GM13976 (cell line): ENCODE data around the gene APOBEC3B.

Experiments
- DNase-seq: peaks from one replicate; pipeline ENCODE4 v3.0.0; 2012; ENCODE audit warnings: low spot score
- CTCF ChIP-seq: IDR thresholded peaks from 2 replicates; pipeline ENCODE4 v1.5.1; 2012; ENCODE audit warnings: borderline replicate concordance, mild to moderate bottlenecking; ENCODE audit not compliant: insufficient read depth; ENCODE audit errors: extremely low read depth, missing control alignments, control extremely low read depth
- in situ Hi-C: fragments of 300-500 bp; cut with MboI; formaldehyde crosslinking; loops from one replicate; pipeline ENCODE4 v1.12.0; 2022; ENCODE audit warnings: low sequenced_read_pairs, mixed read lengths, inconsistent platforms; ENCODE audit not compliant: unreplicated experiment

APOBEC3B gene

GRCh38 chr22:38950527-38951295 lies 31.4 kb upstream of the APOBEC3B start:
- TF ChIP-seq CTCF, result no peak
- in situ Hi-C loops, result no loop called here
- no peak for DNase-seq

- in situ Hi-C loops, result no loop called here
- DNase-seq, result no peak
- no peak for TF ChIP-seq CTCF
Measured at GRCh38 chr22:38951734-38952133, 30.4 kb upstream of the APOBEC3B start.

- in situ Hi-C loops, result no loop called here
- DNase-seq, result no peak
- TF ChIP-seq CTCF, result no peak
Measured at GRCh38 chr22:38952281-38952993, 29.7 kb upstream of the APOBEC3B start.

GRCh38 chr22:38953091-38953490 lies 29.1 kb upstream of the APOBEC3B start:
- no peak for DNase-seq
- in situ Hi-C loops, result no loop called here
- no peak for TF ChIP-seq CTCF

GRCh38 chr22:38953577-38954413 lies 28.4 kb upstream of the APOBEC3B start:
- in situ Hi-C loops, result no loop called here
- DNase-seq, result peak; percentile 94
- no peak for TF ChIP-seq CTCF

GRCh38 chr22:38954414-38955043 lies 27.6 kb upstream of the APOBEC3B start:
- DNase-seq, result no peak
- in situ Hi-C loops, result no loop called here
- no peak for TF ChIP-seq CTCF
